Right lobe of liver (tissue), 4 donors: ENCODE measurements around the gene PDIA5.

ENCODE experiments used
- POLR2A ChIP-seq: fragments of 450-650 bp; IDR thresholded peaks from one replicate; pipeline ENCODE4 v1.6.1; 2017; ENCODE audit warnings: antibody characterized with exemption, mild to moderate bottlenecking
- TF ChIP-seq, protein P1 (sequence below), 4 donors: fragments of 200-600 bp in 3 of 4; fragments of 450-650 bp in 1 of 4; IDR thresholded peaks; one replicate each; pipeline versions ENCODE4 v1.5.1 to v1.8.0; 2016 to 2022; ENCODE audit warnings: antibody characterized with exemption in 4 of 4, mild to moderate bottlenecking in 2 of 4
- donor health status: DM: no; HTN: no; CAD: no.
- donor health status: DM: no; HTN: no; CAD: no.
- donor health status: DM: no; HTN: yes; CAD: no.

DNA sequence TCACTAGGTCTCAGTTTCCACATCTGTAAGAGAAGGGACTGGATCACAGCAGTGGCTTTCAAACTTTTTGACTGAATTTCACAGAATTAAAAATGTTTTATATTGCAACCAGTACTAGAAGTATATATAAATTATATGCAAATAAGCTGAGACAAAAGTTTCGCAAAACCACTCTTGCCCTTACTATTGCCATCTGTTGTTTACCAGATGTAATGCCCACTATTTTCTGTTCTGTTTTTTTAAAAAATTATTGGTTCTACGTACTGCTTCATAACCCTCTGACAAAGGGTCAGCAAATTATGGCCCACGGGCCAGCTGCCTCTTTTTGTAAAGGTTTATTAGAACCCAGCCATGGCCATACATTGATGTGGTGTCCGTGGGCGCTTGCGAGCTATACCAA lies 44.8 kb downstream of the PDIA5 start:
- TF ChIP-seq, protein P1, sequence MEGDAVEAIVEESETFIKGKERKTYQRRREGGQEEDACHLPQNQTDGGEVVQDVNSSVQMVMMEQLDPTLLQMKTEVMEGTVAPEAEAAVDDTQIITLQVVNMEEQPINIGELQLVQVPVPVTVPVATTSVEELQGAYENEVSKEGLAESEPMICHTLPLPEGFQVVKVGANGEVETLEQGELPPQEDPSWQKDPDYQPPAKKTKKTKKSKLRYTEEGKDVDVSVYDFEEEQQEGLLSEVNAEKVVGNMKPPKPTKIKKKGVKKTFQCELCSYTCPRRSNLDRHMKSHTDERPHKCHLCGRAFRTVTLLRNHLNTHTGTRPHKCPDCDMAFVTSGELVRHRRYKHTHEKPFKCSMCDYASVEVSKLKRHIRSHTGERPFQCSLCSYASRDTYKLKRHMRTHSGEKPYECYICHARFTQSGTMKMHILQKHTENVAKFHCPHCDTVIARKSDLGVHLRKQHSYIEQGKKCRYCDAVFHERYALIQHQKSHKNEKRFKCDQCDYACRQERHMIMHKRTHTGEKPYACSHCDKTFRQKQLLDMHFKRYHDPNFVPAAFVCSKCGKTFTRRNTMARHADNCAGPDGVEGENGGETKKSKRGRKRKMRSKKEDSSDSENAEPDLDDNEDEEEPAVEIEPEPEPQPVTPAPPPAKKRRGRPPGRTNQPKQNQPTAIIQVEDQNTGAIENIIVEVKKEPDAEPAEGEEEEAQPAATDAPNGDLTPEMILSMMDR (IDR thresholded peaks at IDR 0.05): no peak
- no peak for TF ChIP-seq POLR2A
